Glutamatergic neuron (in vitro differentiated cells): Measurements from ENCODE around the gene LIMA1. TPM values are rescaled to one million over a fixed set of nuclear protein-coding genes. Genes with fewer than 3 reads are reported as not detected.

Source experiments
- DNase-seq: peaks from one replicate; pipeline ENCODE4 v3.0.0; 2022
- H3K27ac Mint-ChIP-seq: one replicate; pipeline ENCODE4 v1.8.0; 2020; ENCODE audit warnings: mild to moderate bottlenecking, mixed read lengths, inconsistent platforms; ENCODE audit not compliant: unreplicated experiment
- H3K27me3 Mint-ChIP-seq: one replicate; pipeline ENCODE4 v1.8.0; 2020; ENCODE audit warnings: mild to moderate bottlenecking, moderate library complexity, mixed read lengths, inconsistent platforms; ENCODE audit not compliant: unreplicated experiment
- H3K36me3 Mint-ChIP-seq: one replicate; pipeline ENCODE4 v1.8.0; 2020; ENCODE audit warnings: mild to moderate bottlenecking, mixed read lengths, inconsistent platforms; ENCODE audit not compliant: unreplicated experiment
- H3K4me1 Mint-ChIP-seq: one replicate; pipeline ENCODE4 v1.8.0; 2020; ENCODE audit warnings: mild to moderate bottlenecking, low read depth, mixed read lengths, inconsistent platforms; ENCODE audit not compliant: unreplicated experiment
- H3K4me3 Mint-ChIP-seq: one replicate; pipeline ENCODE4 v1.8.0; 2020; ENCODE audit warnings: mild to moderate bottlenecking, mixed read lengths, inconsistent platforms; ENCODE audit not compliant: unreplicated experiment
- H3K9me3 Mint-ChIP-seq: one replicate; pipeline ENCODE4 v1.8.0; 2020; ENCODE audit warnings: mild to moderate bottlenecking, moderate library complexity, mixed read lengths, inconsistent platforms; ENCODE audit not compliant: unreplicated experiment
- total RNA-seq: library from RNA; stranded (reverse); fragmentation: NEBNext Ultra II Directional; extraction: Animal tissue kit (Norgen Biotek cat#: 25700); gene quantifications from one replicate; pipeline ENCODE4 v1.2.1, GENCODE V29; 2021; ENCODE audit not compliant: unreplicated experiment
- TF ChIP-seq, protein P1 (sequence below): fragments of 200-600 bp; sonication (generic); IDR thresholded peaks from one replicate; pipeline ENCODE4 v1.5.0; 2021; ENCODE audit not compliant: partially characterized antibody, unreplicated experiment

Gene LIMA1
- total RNA-seq, 1 donor from 2014 or later = 69.4 TPM

DNA sequence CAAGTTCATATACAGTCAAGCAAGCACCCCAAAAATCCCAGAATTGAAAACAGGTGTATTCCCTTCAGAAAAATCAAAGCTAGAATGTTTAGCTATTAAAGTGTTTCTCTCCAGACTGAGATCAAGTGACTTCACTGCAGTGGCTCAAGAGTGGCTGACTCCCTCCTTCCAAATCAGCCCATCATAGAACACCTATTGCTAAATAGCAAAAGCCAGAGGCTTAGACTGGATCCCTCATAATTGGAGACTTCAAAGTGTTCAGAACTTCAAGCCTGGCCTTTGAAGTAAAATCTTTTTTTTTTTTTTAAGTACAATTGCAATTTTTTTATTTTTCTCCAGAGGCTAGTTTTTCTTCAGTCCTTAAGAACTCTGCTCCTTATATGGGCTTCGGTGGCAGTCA, 66.1 kb downstream of the LIMA1 start:
- no peaks in the 10 kb centered on the region for H3K9me3 Mint-ChIP-seq
- no peaks in the 10 kb centered on the region for H3K36me3 Mint-ChIP-seq
- peak overlapping the region; percentile 72 for H3K4me3 Mint-ChIP-seq
- no peak for DNase-seq
- no peaks in the 10 kb centered on the region for H3K27me3 Mint-ChIP-seq
- H3K27ac Mint-ChIP-seq = no peak overlapping the region
- peaks cover 9% of the 10 kb centered on the region for H3K4me1 Mint-ChIP-seq
- TF ChIP-seq, protein P1, sequence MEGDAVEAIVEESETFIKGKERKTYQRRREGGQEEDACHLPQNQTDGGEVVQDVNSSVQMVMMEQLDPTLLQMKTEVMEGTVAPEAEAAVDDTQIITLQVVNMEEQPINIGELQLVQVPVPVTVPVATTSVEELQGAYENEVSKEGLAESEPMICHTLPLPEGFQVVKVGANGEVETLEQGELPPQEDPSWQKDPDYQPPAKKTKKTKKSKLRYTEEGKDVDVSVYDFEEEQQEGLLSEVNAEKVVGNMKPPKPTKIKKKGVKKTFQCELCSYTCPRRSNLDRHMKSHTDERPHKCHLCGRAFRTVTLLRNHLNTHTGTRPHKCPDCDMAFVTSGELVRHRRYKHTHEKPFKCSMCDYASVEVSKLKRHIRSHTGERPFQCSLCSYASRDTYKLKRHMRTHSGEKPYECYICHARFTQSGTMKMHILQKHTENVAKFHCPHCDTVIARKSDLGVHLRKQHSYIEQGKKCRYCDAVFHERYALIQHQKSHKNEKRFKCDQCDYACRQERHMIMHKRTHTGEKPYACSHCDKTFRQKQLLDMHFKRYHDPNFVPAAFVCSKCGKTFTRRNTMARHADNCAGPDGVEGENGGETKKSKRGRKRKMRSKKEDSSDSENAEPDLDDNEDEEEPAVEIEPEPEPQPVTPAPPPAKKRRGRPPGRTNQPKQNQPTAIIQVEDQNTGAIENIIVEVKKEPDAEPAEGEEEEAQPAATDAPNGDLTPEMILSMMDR = no peak

DNA sequence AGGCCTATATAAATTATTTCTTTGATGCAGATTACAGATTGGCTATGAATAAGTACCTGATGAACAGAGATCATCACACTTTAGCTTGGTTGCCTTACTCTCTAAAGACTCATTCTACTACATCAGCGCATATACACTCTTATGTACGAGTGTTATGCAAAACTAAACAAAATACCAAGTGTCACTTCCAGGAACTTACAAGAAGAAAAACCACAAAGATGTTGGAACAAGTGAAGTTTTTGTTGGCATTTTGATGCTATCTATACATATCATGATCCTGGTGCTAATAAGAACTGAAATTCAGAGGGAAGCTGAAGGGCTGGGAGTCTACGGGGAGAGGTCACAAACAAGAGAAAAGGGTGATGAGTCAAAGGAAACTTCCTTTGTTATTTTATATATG, 68.3 kb downstream of the LIMA1 start:
- Mint-ChIP-seq H3K9me3 (no peaks in the 10 kb centered on the region), H3K36me3 (no peaks in the 10 kb centered on the region), H3K4me1 (peaks cover 9% of the 10 kb centered on the region), H3K4me3 (no peak overlapping the region), H3K27me3 (no peaks in the 10 kb centered on the region), H3K27ac (no peak overlapping the region)
- TF ChIP-seq, protein P1 = no peak
- no peak for DNase-seq

GRCh38 chr12:50214018-50214417, 69.3 kb downstream of the LIMA1 start:
- DNase-seq = no peak
- no peaks in the 10 kb centered on the region for H3K9me3 Mint-ChIP-seq
- TF ChIP-seq, protein P1 = no peak
- no peak overlapping the region for H3K27ac Mint-ChIP-seq
- H3K36me3 Mint-ChIP-seq = no peaks in the 10 kb centered on the region
- H3K27me3 Mint-ChIP-seq = no peaks in the 10 kb centered on the region
- peaks cover 9% of the 10 kb centered on the region for H3K4me1 Mint-ChIP-seq
- H3K4me3 Mint-ChIP-seq = no peak overlapping the region

DNA sequence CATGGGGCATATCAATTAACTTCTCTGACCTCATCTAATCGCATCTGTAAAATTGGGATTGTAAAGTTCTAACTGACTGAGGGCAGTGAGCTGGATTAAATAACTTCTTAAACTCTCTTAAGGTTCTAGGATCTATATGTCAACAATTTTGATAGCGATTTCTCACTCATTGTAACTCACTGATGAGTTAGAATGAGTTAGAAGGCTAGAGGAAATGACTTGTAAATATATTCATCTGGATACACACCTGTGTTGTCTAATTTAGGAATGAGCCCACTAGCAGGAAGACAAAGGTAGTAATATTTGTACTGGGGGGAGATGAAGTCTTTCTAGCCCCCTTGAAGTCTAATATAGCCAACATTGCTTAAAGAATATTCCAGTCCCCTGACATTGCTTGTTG, 69.9 kb downstream of the LIMA1 start:
- H3K27ac Mint-ChIP-seq = no peak overlapping the region
- peaks cover 9% of the 10 kb centered on the region for H3K4me1 Mint-ChIP-seq
- no peaks in the 10 kb centered on the region for H3K9me3 Mint-ChIP-seq
- H3K27me3 Mint-ChIP-seq = no peaks in the 10 kb centered on the region
- DNase-seq = no peak
- TF ChIP-seq, protein P1 = no peak
- no peaks in the 10 kb centered on the region for H3K36me3 Mint-ChIP-seq
- no peak overlapping the region for H3K4me3 Mint-ChIP-seq

DNA sequence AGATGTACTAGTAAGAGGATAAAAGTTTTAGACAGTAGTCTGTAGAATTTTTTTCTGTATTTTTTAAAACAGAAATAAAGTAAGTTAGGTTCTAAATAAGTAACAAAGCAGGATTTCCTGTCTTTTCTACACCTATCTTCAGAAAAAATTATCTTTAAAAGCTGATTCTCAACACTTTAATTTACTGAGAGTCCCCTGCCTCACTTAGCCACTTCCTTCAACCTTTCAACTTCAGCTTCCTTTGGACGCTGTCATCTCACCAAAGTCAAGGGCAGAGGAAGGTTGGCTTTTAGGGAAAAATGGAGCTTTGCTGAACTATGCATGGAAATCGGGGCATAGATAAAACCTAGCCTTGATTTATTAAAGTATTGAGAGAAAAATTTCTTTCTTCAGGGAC, 71.3 kb downstream of the LIMA1 start:
- no peak for DNase-seq
- Mint-ChIP-seq H3K36me3 (no peaks in the 10 kb centered on the region), H3K4me3 (no peak overlapping the region), H3K9me3 (no peaks in the 10 kb centered on the region), H3K27ac (no peak overlapping the region), H3K27me3 (no peaks in the 10 kb centered on the region), H3K4me1 (peaks cover 6% of the 10 kb centered on the region)
- TF ChIP-seq, protein P1 = no peak
